GM08714 (cell line): Measurements from ENCODE around the gene TRIM17.

Source experiments
- H3K4me3 ChIP-seq: fragments of 200-500 bp; sonication (Bioruptor generic); 2 replicates; pipeline ENCODE4 v1.5.1; 2014; ENCODE audit warnings: mild to moderate bottlenecking, low read length, inconsistent platforms
- ZNF274 ChIP-seq: IDR thresholded peaks from 2 replicates; pipeline ENCODE4 v1.6.1; 2012; ENCODE audit warnings: mild to moderate bottlenecking, low read depth, low read length

Gene TRIM17

GRCh38 chr1:228456252-228457016, 39.8 kb upstream of the TRIM17 start:
- no peak for TF ChIP-seq ZNF274
- H3K4me3 ChIP-seq = peak overlapping the region; percentile 66; the same call in 1 of the 2 replicates

GRCh38 chr1:228455715-228456114, 39.1 kb upstream of the TRIM17 start:
- no peak for TF ChIP-seq ZNF274
- no peak overlapping the region for H3K4me3 ChIP-seq

DNA sequence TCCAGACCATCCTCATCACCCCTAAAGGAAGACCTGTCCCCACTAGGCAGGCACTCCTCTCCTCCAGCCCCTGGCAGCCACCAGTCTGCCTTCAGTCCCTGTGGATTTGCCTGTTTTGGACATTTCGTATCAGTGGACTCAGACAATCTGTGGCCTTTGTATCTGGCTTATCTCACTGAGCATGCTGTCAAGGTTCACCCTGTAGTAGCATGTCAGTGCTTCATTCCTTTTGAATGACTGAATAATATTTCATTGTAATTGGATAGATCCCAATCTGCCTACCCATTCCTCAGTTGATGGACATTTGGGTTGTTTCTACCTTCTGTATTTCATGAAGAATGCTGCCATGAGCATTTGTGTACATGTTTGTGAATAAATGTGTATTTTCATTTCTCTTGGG, 37.6 kb upstream of the TRIM17 start:
- H3K4me3 ChIP-seq = no peak overlapping the region
- TF ChIP-seq ZNF274 = no peak

DNA sequence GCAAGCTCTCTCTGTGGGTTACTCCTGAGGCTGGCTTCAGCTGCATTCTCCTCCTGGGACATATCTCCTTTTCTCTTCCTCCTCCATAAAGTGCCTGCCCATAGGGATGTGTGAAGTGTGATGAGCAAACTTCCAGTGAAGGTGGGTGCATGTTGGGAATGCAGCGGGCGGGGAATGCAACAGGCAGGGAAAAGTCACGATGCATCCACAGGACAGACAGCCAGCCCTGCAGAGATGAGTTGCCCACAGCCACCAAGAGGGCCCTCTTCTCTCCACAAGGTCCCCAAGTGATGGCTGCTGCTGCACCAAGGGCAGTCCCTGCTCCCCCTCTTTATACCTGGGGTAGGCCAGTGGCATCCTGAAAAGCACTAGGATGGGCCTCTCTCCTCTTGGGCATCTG, 37.0 kb upstream of the TRIM17 start:
- TF ChIP-seq ZNF274 = no peak
- no peak overlapping the region for H3K4me3 ChIP-seq

DNA sequence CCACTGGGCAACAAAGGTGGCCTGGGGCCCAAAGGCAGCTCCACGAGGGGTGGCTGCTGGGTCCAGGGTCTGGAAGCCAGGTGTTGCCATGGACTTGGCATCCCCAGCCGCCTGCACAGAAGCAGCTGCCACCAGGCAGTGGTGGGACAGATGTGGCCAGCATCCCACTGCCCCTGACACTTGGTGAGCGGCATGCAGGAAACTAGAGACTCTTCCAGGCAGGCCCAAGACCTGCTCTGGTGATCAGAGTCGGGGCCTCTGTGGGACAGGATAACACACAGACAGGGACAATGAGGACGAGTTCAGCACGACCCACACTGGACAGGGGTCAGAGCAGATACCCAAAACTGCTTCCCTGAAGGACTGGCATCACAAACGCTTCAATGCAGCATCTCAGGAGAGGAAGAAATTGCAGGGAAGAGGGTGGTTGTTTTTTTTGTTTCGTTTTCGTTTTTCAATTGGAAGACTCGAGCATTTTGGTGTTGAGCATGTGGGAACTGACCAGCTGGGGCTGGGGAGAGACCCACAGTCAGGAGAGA, 36.4 kb upstream of the TRIM17 start:
- no peak overlapping the region for H3K4me3 ChIP-seq
- TF ChIP-seq ZNF274 = no peak

GRCh38 chr1:228452194-228453021, 35.7 kb upstream of the TRIM17 start:
- no peak for TF ChIP-seq ZNF274
- no peak overlapping the region for H3K4me3 ChIP-seq

- H3K4me3 ChIP-seq = no peak overlapping the region
- no peak for TF ChIP-seq ZNF274
Measured at GRCh38 chr1:228450200-228450599, 33.5 kb upstream of the TRIM17 start.

- TF ChIP-seq ZNF274 = no peak
- no peak overlapping the region for H3K4me3 ChIP-seq
Measured at GRCh38 chr1:228448372-228448771, 31.7 kb upstream of the TRIM17 start.

GRCh38 chr1:228446852-228447251, 30.2 kb upstream of the TRIM17 start:
- TF ChIP-seq ZNF274 = no peak
- H3K4me3 ChIP-seq = no peak overlapping the region

DNA sequence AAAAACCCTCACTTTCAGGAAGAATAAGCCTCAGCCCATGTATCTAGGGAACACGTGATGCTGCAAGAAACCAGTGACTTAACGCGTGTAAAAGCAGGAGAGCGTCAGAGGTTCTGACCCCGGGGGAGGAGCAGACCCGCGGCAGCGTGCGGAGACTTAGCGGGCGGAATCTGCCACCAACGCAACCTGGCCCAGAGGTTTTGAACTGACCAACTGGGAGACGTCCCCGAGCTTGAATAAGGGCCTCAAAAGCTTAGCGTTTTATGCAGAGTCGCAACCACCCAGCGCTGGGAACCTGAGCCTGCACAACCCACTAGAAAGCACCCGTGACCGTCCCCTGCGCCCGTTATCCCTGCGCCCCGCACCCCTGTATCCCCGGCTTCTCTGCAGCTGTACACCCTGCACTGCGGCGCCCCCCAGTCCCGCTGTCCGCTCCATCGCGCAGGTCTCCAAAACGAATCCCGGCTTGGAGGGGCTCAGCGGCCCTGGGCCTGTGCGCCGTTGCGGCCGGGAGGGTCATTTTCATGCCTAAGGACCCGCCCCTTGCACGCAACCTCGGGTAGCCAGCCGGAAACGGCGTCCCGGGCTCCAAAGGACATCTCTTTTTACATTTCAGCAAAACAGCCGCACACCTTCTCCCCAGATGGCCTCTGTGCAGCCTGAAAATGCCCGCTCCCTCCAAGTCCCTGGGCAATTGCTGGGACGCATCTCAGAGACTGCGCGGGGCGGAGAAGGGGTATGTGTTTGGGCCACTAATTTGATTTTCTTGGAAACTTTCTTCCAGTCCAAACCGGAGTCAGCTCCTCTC, 29.4 kb upstream of the TRIM17 start:
- no peak overlapping the region; the same call in 1 of the 2 replicates for H3K4me3 ChIP-seq
- no peak for TF ChIP-seq ZNF274

GRCh38 chr1:228445490-228445842, 28.8 kb upstream of the TRIM17 start:
- no peak for TF ChIP-seq ZNF274
- no peak overlapping the region; the same call in 1 of the 2 replicates for H3K4me3 ChIP-seq

DNA sequence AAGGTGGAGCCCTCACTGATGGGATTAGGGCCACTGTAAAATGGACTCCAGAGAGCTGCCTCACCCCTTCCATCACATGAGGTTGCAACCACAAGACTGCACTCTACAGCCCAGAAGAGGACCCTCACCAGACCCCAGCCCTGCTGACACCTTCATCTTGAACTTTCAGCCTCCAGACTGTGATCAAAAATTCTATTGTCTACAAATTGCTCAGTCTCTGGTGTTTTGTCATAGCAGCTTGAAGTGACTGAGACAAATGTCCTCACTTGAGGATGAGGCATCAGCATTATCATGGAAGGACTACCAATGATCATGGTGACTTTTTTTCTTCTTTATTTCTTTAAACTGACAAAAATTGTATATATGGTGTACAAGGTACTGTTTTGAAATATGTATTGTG, 26.7 kb upstream of the TRIM17 start:
- TF ChIP-seq ZNF274 = no peak
- H3K4me3 ChIP-seq = no peak overlapping the region

- TF ChIP-seq ZNF274 = no peak
- H3K4me3 ChIP-seq = no peak overlapping the region
Measured at GRCh38 chr1:228440761-228441500, 24.3 kb upstream of the TRIM17 start.

DNA sequence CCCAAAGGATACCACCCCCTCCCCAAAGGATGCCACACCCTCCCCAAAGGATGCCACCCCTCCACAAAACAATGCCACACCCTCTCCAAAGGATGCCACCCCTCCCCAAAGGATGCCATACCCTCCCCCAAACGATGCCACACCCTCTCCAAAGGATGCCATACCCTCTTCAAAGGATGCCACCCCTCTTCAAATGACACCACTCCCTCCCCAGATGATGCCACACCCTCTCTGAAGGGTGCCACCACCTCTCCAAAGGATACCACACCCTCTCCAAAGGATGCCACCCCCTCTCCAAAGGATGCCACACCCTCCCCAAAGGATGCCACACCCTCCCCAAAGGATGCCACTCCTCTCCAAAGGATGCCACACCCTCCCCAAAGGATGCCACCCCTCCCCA, 21.6 kb upstream of the TRIM17 start:
- no peak overlapping the region for H3K4me3 ChIP-seq
- no peak for TF ChIP-seq ZNF274
